GM12874 (cell line): ENCODE data around the gene ATP1A2.

Source experiments
- TF ChIP-seq, protein P1 (sequence below): IDR thresholded peaks from 2 replicates; pipeline ENCODE4 v1.5.1; 2011; ENCODE audit warnings: low read depth, mild to moderate bottlenecking, control low read depth, low read length, moderate library complexity; ENCODE audit not compliant: insufficient read depth

The ATP1A2 gene

DNA sequence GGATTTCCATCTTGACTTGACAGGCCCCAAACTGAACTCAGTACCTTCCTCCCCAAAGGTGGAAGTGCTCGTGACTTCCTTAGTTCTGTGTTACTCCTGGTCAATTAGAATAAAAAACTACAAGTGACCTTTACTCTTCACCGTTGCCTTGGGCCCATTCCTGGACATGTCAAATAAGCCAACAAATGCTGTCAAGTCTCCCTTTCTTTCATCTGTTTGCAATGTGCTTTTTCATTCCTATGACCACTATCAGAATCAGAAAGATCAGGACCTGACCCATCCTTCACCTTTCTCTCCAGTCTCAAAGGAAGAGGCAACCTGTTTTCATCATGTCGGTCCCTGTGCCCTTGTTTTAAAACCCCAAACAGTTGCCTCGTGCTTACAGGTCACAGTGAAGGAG is 40.7 kb upstream of the ATP1A2 start:
- TF ChIP-seq, protein P1, sequence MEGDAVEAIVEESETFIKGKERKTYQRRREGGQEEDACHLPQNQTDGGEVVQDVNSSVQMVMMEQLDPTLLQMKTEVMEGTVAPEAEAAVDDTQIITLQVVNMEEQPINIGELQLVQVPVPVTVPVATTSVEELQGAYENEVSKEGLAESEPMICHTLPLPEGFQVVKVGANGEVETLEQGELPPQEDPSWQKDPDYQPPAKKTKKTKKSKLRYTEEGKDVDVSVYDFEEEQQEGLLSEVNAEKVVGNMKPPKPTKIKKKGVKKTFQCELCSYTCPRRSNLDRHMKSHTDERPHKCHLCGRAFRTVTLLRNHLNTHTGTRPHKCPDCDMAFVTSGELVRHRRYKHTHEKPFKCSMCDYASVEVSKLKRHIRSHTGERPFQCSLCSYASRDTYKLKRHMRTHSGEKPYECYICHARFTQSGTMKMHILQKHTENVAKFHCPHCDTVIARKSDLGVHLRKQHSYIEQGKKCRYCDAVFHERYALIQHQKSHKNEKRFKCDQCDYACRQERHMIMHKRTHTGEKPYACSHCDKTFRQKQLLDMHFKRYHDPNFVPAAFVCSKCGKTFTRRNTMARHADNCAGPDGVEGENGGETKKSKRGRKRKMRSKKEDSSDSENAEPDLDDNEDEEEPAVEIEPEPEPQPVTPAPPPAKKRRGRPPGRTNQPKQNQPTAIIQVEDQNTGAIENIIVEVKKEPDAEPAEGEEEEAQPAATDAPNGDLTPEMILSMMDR = no peak

DNA sequence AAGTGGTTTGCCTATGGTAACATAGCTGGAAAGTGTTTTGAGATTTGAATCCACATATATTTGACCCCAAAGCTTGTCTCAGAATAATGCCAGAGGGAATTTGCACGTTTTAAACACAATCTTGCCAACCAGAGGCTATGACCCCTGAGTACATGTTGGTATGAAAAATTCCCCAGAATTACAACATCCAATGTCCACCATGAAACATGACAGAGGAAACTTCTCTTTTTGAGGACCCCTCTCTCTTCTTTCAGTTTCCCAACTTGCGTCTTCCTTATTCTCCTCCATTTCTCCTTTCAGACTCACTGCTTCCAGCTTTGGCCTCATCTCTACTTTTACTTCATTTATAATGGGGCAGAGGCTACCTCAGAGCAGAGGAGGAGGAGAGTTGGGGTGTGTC is 39.7 kb upstream of the ATP1A2 start:
- TF ChIP-seq, protein P1 = no peak

DNA sequence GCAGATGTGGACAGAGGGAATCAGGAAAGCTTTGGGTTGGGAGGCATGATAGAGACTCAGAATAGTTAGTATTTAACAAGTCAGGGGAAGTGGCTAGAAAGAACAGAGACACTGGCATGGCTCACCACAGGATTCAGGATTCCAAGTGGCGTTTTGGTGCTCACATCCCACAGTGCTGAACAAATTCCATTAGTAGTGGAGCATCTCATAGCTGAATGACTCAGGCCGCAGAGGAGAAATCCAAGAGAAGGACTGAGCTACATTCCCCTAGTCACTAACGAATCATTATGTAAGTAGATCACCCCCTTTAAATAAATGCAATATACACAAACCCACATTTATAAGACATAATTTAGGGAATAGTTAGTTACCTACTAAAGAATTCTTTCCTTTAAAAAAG is 39.3 kb upstream of the ATP1A2 start:
- TF ChIP-seq, protein P1 = no peak

DNA sequence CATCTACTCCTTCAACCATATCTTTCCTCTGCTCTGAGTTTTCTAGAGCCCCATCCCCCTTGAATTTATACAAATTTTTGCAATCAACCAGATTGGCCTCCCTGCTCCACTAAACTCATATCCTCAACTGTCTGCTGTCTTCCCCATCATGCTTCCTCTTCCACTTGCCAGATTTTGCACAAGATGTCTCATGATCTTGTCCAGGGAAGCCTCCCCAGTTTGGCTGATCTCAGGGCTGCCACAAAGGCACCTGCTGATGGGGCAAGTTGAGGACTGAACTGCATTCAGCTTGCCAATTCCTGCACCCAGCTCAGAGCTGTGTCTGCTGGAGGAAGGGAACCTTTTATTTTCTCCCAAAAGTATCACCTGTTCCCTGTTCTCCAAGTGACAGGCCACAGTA is 38.1 kb upstream of the ATP1A2 start:
- TF ChIP-seq, protein P1 = no peak

DNA sequence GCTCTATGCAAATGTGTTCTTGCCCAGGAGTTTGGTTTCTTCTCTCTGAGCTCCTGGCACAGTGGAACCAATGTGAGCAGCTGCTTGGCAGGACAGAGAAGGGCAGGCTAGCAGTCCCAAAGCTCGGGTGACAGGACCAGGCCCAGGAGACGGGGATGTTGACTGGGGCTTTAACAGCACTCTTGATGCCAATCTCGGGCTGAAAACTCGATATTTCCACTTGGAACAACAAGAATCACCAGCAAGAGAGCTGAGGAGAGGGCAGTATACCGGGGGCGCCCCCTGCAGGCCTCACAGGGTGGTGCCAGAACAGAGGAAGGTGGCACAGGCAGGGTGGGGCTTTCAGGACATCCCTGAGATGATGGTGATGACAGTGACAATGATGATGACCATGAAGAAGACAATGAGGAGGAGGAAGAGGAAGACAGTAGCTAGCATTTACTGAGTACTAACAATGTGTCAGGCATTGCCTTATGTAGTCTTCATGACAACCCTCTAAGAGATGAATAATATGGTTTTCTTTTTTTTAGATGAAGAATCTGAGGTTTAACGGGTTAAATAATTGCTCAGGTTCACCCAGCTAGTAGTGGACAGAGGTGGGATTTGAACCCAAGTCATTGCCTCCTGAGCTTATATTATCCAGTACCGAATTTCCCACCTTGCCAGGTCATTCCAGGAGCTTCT is 36.9 kb upstream of the ATP1A2 start:
- TF ChIP-seq, protein P1 = peak; percentile 94

DNA sequence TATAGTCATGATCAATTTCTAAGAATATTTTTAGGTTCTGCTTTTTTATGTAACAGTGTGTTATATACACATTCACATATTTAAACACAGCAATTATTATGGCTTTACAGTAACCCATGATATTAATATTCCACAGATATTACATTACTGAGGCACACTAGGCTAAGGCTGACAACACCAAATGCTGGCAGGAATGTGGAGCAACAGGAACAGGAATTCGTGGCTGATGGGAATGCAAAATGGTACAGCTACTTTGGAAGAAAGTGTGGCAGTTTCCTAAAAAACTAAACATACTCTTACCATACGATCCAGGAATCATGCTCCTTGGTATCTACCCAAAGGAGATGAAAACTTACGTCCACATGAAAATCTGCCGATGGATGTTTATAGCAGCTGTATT is 36.1 kb upstream of the ATP1A2 start:
- TF ChIP-seq, protein P1 = no peak

DNA sequence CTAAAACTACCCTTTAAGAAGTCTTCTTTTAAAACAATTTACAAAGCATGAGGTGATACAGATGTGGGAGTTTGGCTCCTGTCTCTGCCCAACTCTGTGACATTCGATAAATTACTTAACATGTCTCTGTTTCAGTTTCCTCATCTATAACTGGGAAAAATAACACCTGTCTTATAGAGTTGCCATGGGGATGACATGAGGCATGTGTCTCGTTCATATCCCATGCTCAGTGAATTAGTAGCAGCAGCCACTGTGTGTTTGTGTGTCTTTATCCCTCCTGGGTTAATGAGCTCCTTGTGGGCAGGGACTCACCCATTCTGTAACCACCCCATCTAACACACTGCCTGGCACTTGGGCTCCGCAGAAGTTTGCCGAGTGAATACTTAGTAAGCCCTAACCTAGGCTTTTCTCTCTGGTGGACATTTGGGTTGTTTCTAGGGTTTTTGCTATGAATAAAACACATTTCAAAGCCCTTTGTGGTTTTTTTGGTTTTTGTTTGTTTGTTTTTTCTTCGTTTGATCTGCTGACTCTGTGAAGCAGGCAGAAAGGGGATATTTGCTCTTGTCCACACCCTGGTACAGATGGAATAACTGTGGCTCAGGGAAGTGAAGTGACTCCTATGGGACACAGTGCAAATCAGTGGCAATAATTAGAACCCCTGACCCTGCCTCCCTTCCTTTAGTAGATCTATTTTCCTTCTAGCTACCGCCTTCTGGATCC is 35.0 kb upstream of the ATP1A2 start:
- TF ChIP-seq, protein P1 = no peak
